Fibroblast of lung (primary cell): Measurements from ENCODE around the gene ACAP3. TPM values are rescaled to one million over a fixed set of nuclear protein-coding genes. Genes with fewer than 3 reads are reported as not detected.

Source experiments
- DNase-seq, 2 donors: peaks; one replicate each; pipeline versions ENCODE4 v3.0.0 to v3.0.0-alpha.2; 2010; ENCODE audit warnings: low read depth in 2 of 2
- H2AFZ ChIP-seq: 2 replicates; pipeline ENCODE4 v1.5.1; 2012; ENCODE audit warnings: low read length, control low read depth, inconsistent platforms
- H3K27ac ChIP-seq: 2 replicates; pipeline ENCODE4 v1.5.1; 2011; ENCODE audit warnings: low read length, control low read depth; ENCODE audit not compliant: insufficient read depth
- H3K27me3 ChIP-seq: 2 replicates; pipeline ENCODE4 v1.5.1; 2011; ENCODE audit warnings: mild to moderate bottlenecking, low read length; ENCODE audit not compliant: control insufficient read depth, insufficient read depth
- H3K36me3 ChIP-seq: 2 replicates; pipeline ENCODE4 v1.5.1; 2011; ENCODE audit warnings: low read length; ENCODE audit not compliant: control insufficient read depth, insufficient read depth
- H3K4me1 ChIP-seq: 2 replicates; pipeline ENCODE4 v1.5.1; 2011; ENCODE audit warnings: low read length; ENCODE audit not compliant: control insufficient read depth, insufficient read depth; ENCODE audit errors: extremely low read depth
- H3K4me2 ChIP-seq: 2 replicates; pipeline ENCODE4 v1.5.1; 2011; ENCODE audit warnings: low read length, control low read depth; ENCODE audit not compliant: insufficient read depth; ENCODE audit errors: extremely low read depth
- H3K4me3 ChIP-seq, 4 experiments: fragments of 200-600 bp in 1 of 4; sonication (generic) in 1 of 4; replicated peaks in 1 of 4; 2 replicates each; pipeline ENCODE4 v1.5.1; 2011 to 2016; ENCODE audit warnings: low read length in 4 of 4, low read depth in 3 of 4, mild to moderate bottlenecking in 3 of 4, control low read depth in 2 of 4, inconsistent platforms in 1 of 4, mixed read lengths in 1 of 4; ENCODE audit not compliant: insufficient read depth in 1 of 4; ENCODE audit errors: control extremely low read depth in 1 of 4
- H3K79me2 ChIP-seq: 2 replicates; pipeline ENCODE4 v1.5.1; 2012; ENCODE audit warnings: mild to moderate bottlenecking, low read length, inconsistent platforms; ENCODE audit not compliant: control insufficient read depth, insufficient read depth
- H3K9ac ChIP-seq: 2 replicates; pipeline ENCODE4 v1.5.1; 2011; ENCODE audit warnings: mild to moderate bottlenecking, low read length, control low read depth; ENCODE audit not compliant: insufficient read depth
- H3K9me3 ChIP-seq: 2 replicates; pipeline ENCODE4 v1.5.1; 2012; ENCODE audit warnings: low read depth, low read length; ENCODE audit not compliant: control insufficient read depth, insufficient read depth
- H4K20me1 ChIP-seq: 2 replicates; pipeline ENCODE4 v1.5.1; 2011; ENCODE audit warnings: low read length; ENCODE audit not compliant: control insufficient read depth, insufficient read depth; ENCODE audit errors: extremely low read depth
- EZH2 ChIP-seq: IDR thresholded peaks from 2 replicates; pipeline ENCODE4 v1.5.1; 2012; ENCODE audit warnings: low read length, control low read depth, mild to moderate bottlenecking; ENCODE audit errors: missing control alignments
- polyA plus RNA-seq, 2 donors: library from polyadenylated mRNA; depleted of rRNA in 1 of 2; stranded (reverse) in 1 of 2; unstranded in 1 of 2; fragments of >200 nt; gene quantifications; 2 replicates each; pipeline ENCODE4 v1.2.1, GENCODE V29; 2011 to 2012; ENCODE audit warnings: missing spikeins in 1 of 2
- total RNA-seq: library from RNA; depleted of rRNA; stranded (reverse); fragments of >200 nt; gene quantifications from 2 replicates; pipeline ENCODE4 v1.2.1, GENCODE V29; 2014
- TF ChIP-seq, protein P1 (sequence below), 2 donors: IDR thresholded peaks in 1 of 2; conservative IDR thresholded peaks in 1 of 2; 1 replicate in 1 of 2; 2 replicates in 1 of 2; pipeline ENCODE4 v1.5.1; 2011 to 2012; ENCODE audit warnings: low read length in 2 of 2, control low read depth in 1 of 2, inconsistent platforms in 1 of 2, low read depth in 1 of 2, mild to moderate bottlenecking in 1 of 2

ACAP3 gene
- total and polyA plus RNA-seq, 2 donors (not counting 1 experiment from before 2014, with no cell fraction given) = 15.3 to 50.9 TPM

- H3K9me3 ChIP-seq = no peaks in the 10 kb centered on the region
- no peaks in the 10 kb centered on the region for H3K4me1 ChIP-seq
- TF ChIP-seq EZH2 = no peak
- TF ChIP-seq, protein P1, sequence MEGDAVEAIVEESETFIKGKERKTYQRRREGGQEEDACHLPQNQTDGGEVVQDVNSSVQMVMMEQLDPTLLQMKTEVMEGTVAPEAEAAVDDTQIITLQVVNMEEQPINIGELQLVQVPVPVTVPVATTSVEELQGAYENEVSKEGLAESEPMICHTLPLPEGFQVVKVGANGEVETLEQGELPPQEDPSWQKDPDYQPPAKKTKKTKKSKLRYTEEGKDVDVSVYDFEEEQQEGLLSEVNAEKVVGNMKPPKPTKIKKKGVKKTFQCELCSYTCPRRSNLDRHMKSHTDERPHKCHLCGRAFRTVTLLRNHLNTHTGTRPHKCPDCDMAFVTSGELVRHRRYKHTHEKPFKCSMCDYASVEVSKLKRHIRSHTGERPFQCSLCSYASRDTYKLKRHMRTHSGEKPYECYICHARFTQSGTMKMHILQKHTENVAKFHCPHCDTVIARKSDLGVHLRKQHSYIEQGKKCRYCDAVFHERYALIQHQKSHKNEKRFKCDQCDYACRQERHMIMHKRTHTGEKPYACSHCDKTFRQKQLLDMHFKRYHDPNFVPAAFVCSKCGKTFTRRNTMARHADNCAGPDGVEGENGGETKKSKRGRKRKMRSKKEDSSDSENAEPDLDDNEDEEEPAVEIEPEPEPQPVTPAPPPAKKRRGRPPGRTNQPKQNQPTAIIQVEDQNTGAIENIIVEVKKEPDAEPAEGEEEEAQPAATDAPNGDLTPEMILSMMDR (conservative IDR thresholded peaks at IDR 0.05 in 1 of 2, IDR thresholded peaks at IDR 0.05 in 1 of 2; ENCODE audit: low read depth in 1 of 2, low read length in 2 of 2) = no peak
- peaks cover 37% of the 10 kb centered on the region for H3K36me3 ChIP-seq
- no peak overlapping the region for H2AFZ ChIP-seq
- DNase-seq = no peak
- no peaks in the 10 kb centered on the region for H4K20me1 ChIP-seq
- no peaks in the 10 kb centered on the region for H3K27me3 ChIP-seq
- no peak overlapping the region for H3K4me3 ChIP-seq
- peaks cover 13% of the 10 kb centered on the region for H3K79me2 ChIP-seq
- H3K9ac ChIP-seq = no peak overlapping the region
- no peak overlapping the region for H3K4me2 ChIP-seq
- H3K27ac ChIP-seq = no peak overlapping the region
Measured at GRCh38 chr1:1336931-1337792, 29.4 kb upstream of the ACAP3 start.

- Histone ChIP-seq H3K4me2 (no peak overlapping the region), H3K4me1 (no peaks in the 10 kb centered on the region)
- TF ChIP-seq, protein P1 (conservative IDR thresholded peaks at IDR 0.05 in 1 of 2, IDR thresholded peaks at IDR 0.05 in 1 of 2; ENCODE audit: low read depth in 1 of 2, low read length in 2 of 2) = no peak
- no peak for TF ChIP-seq EZH2
Measured at GRCh38 chr1:1336446-1336845, 28.7 kb upstream of the ACAP3 start.

GRCh38 chr1:1335792-1336248, 28.1 kb upstream of the ACAP3 start:
- peaks cover 29% of the 10 kb centered on the region for H3K36me3 ChIP-seq
- no peak overlapping the region for H3K4me2 ChIP-seq
- no peaks in the 10 kb centered on the region for H3K9me3 ChIP-seq
- H3K79me2 ChIP-seq = peaks cover 4% of the 10 kb centered on the region
- no peak overlapping the region for H2AFZ ChIP-seq
- no peaks in the 10 kb centered on the region for H4K20me1 ChIP-seq
- no peaks in the 10 kb centered on the region for H3K27me3 ChIP-seq
- H3K4me1 ChIP-seq = no peaks in the 10 kb centered on the region
- H3K9ac ChIP-seq = no peak overlapping the region
- H3K4me3 ChIP-seq = no peak overlapping the region
- no peak for DNase-seq
- TF ChIP-seq EZH2 = no peak
- TF ChIP-seq, protein P1 (conservative IDR thresholded peaks at IDR 0.05 in 1 of 2, IDR thresholded peaks at IDR 0.05 in 1 of 2; ENCODE audit: low read depth in 1 of 2, low read length in 2 of 2) = no peak
- H3K27ac ChIP-seq = no peak overlapping the region

More at GRCh38 chr1:1336446-1336845, 28.7 kb upstream of the ACAP3 start:
- Histone ChIP-seq H3K4me3 (no peak overlapping the region), H4K20me1 (no peaks in the 10 kb centered on the region), H2AFZ (no peak overlapping the region), H3K27ac (no peak overlapping the region), H3K36me3 (peaks cover 36% of the 10 kb centered on the region), H3K9ac (no peak overlapping the region), H3K9me3 (no peaks in the 10 kb centered on the region), H3K27me3 (no peaks in the 10 kb centered on the region), H3K79me2 (peaks cover 10% of the 10 kb centered on the region)
- no peak for DNase-seq
